SJSA1 (cell line): ENCODE measurements around the gene DLG2. TPM values are rescaled to one million over a fixed set of nuclear protein-coding genes. Genes with fewer than 3 reads are reported as not detected.
"Not testable (repeated sequence)": the region's sequence is repeated elsewhere in the genome, so short reads cannot be mapped to it uniquely, and the experiment has no call there.

Experiments used
- DNase-seq, 2 experiments: peaks; one replicate each; pipeline ENCODE4 v3.0.0-alpha.2; 2015 to 2020; ENCODE audit warnings: low spot score in 2 of 2, low read depth in 1 of 2
- H3K27ac ChIP-seq: fragments of 250-450 bp; sonication (Bioruptor Pico); 2 replicates; pipeline ENCODE4 v1.5.1; 2020; ENCODE audit warnings: mild to moderate bottlenecking, moderate library complexity
- H3K27me3 ChIP-seq: fragments of 250-450 bp; sonication (Bioruptor Pico); replicated peaks from 2 replicates; pipeline ENCODE4 v1.5.1; 2020; ENCODE audit warnings: mild to moderate bottlenecking, moderate library complexity
- H3K36me3 ChIP-seq: fragments of 250-450 bp; sonication (Bioruptor Pico); 2 replicates; pipeline ENCODE4 v1.5.1; 2020; ENCODE audit warnings: mild to moderate bottlenecking
- H3K4me1 ChIP-seq: fragments of 250-450 bp; sonication (Bioruptor Pico); replicated peaks from 2 replicates; pipeline ENCODE4 v1.6.1; 2021; ENCODE audit warnings: mild to moderate bottlenecking
- H3K4me3 ChIP-seq: fragments of 250-450 bp; sonication (Bioruptor Pico); 2 replicates; pipeline ENCODE4 v1.5.1; 2020; ENCODE audit warnings: mild to moderate bottlenecking
- H3K9me3 ChIP-seq: fragments of 250-450 bp; sonication (Bioruptor Pico); replicated peaks from 2 replicates; pipeline ENCODE4 v1.5.1; 2020; ENCODE audit warnings: mild to moderate bottlenecking
- total RNA-seq: library from RNA; depleted of rRNA; stranded (reverse); fragments of >200 nt; shearing (Covaris generic); gene quantifications from 2 replicates; pipeline ENCODE4 v1.2.3, GENCODE V29; 2014

Gene DLG2
- total RNA-seq, 1 experiment from 2014 or later: 0.13 TPM

DNA sequence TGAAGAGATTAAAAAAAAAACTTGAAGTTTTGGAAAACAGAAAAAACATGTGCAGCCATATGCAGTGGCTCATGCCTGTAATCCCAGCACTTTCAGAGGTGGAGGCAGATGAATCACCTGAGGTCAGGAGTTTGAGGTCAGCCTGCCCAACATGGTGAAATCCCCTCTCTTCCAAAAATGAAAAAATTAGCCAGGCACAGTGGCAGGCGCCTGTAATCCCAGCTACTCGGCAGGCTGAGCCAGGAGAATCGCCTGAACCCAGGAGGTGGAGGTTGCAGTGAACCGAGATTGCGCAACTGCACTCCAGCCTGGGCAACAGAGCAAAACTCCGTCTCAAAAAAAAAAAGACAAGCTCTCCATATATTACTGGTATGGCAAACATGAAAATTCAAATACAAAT, 7.6 kb downstream of the DLG2 start:
- Histone ChIP-seq H3K4me1 (no peaks in the 10 kb centered on the region), H3K27ac (no peak overlapping the region), H3K36me3 (no peaks in the 10 kb centered on the region), H3K4me3 (no peak overlapping the region), H3K9me3 (no peaks in the 10 kb centered on the region), H3K27me3 (no peaks in the 10 kb centered on the region)
- no peak for DNase-seq

DNA sequence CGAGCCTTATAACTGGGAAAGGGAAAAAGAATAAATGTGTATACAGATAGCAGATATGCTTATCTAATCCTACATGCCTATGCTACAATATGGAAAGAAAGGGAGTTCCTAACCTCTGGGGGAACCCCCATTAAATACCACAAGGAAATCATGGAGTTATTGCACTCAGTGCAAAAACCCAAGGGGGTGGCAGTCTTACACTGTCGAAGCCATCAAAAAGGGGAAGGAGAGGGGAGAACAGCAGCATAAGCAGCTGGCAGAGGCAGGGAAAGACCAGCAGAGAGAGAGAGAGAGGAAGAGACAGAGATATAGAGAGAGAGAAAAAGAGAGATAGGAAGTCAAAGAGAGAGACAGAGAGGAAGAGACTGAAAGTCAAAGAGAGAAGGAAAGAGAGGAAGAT, 15.5 kb downstream of the DLG2 start:
- not testable (repeated sequence) for H3K4me1 ChIP-seq, H3K9me3 ChIP-seq, H3K27ac ChIP-seq, DNase-seq, H3K36me3 ChIP-seq, H3K27me3 ChIP-seq, H3K4me3 ChIP-seq

DNA sequence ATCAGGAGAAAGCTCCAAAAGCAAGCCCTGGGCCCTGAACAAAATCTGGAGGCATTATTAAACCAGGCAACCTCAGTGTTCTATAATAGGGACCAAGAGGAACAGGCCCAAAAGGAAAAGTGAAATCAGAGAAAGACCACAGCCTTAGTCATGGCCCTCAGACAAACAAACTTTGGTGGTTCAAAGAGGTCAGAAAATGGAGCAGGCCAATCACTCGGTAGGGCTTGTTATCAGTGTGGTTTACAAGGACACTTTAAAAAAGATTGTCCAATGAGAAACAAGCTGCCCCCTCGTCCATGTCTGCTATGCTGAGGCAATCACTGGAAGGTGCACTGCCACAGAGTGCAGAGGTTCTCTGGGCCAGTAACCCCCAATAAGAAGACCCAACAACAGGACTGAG, 17.9 kb downstream of the DLG2 start:
- not testable (repeated sequence) for H3K27me3 ChIP-seq, DNase-seq, H3K36me3 ChIP-seq, H3K27ac ChIP-seq, H3K4me1 ChIP-seq, H3K9me3 ChIP-seq, H3K4me3 ChIP-seq

DNA sequence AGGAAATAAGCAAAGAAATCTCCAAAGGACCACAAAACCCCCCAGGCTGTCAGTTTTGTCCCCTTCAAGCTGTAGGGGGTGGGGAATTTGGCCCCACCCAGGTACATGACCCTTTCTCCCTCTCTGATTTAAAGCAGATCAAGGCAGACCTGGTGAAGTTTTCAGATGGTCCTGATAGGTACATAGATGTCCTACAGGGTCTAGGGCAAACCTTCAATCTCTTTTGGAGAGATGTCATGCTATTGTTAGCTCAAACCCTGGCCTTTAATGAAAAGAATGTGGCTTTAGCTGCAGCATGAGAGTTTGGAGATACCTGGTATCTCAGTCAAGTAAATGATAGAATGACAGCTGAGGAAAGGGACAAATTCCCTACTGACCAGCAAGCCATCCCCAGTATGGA, 18.5 kb downstream of the DLG2 start:
- not testable (repeated sequence) for H3K4me3 ChIP-seq, H3K4me1 ChIP-seq, H3K9me3 ChIP-seq, H3K27ac ChIP-seq, H3K27me3 ChIP-seq, DNase-seq, H3K36me3 ChIP-seq

DNA sequence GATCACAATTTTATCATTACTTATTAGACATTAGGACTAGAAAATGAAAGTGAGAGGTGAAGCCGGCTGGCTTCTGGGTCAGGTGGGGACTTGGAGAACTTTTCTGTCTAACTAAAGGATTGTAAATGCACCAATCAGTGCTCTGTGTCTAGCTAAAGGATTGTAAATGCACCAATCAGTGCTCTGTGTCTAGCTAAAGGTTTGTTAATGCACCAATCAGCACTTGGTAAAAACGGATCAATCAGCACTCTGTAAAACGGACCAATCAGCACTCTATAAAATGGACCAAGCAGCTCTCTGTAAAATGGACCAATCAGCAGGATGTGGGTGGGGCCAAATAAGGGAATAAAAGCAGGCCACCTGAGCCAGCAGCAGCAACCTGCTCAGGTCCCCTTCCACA, 20.9 kb downstream of the DLG2 start:
- not testable (repeated sequence) for H3K9me3 ChIP-seq, H3K27me3 ChIP-seq, H3K4me1 ChIP-seq, DNase-seq, H3K4me3 ChIP-seq, H3K27ac ChIP-seq, H3K36me3 ChIP-seq

DNA sequence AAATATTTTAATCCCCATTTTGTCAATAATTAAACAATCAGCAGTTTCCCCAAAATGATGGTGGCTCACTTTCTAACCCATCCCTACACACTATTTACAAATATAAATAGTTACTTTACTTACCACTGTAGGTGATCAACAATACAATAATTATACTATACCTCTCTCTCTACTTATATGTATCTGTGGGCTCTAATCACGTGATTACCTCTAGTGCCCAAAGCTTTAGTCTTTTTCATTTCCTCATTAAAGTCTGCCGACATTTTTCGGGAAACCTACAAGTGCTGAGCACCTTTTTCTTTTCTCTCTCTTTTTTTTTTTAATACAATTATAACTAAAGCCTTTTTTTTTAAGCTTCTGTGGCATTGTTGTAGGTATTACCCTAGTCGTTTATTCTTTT, 23.9 kb downstream of the DLG2 start:
- DNase-seq: no peak
- Histone ChIP-seq H3K27me3 (no peaks in the 10 kb centered on the region), H3K36me3 (no peaks in the 10 kb centered on the region), H3K4me3 (no peak overlapping the region), H3K9me3 (no peaks in the 10 kb centered on the region), H3K27ac (no peak overlapping the region), H3K4me1 (no peaks in the 10 kb centered on the region)

DNA sequence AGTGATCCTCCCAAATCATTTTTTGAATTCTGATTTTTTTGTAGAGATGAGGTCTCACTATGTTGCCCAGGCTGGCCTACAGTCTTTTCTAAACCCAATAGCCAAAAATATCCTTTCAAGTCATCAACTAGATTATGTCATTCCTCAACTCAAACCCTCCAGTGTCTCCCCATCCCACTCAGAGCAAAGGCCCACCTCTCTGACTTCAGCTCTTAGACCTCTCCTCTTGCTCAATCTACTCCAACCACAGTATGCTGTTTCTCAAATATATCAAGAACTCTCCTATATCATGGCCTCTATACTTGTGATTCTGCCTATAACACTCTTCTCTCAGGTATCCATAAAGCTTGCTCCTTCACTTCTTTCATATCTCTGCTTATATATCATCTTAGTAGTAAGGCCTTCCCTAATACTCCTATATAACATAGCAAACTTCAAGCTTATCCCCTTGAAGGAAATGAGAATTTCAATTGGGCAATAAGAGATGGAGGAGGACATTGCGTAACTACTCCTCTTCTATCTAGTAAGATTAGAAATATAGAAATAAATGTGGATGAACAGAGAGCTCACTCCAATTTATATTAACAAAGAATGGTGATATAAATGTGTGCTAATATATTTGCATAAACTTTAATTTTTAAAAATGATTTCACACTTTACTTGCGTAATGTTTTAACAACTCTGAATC, 24.5 kb downstream of the DLG2 start:
- no peaks in the 10 kb centered on the region for H3K36me3 ChIP-seq
- DNase-seq: no peak
- no peaks in the 10 kb centered on the region for H3K4me1 ChIP-seq
- no peak overlapping the region for H3K4me3 ChIP-seq
- H3K27me3 ChIP-seq: no peaks in the 10 kb centered on the region
- no peak overlapping the region for H3K27ac ChIP-seq
- H3K9me3 ChIP-seq: no peaks in the 10 kb centered on the region

DNA sequence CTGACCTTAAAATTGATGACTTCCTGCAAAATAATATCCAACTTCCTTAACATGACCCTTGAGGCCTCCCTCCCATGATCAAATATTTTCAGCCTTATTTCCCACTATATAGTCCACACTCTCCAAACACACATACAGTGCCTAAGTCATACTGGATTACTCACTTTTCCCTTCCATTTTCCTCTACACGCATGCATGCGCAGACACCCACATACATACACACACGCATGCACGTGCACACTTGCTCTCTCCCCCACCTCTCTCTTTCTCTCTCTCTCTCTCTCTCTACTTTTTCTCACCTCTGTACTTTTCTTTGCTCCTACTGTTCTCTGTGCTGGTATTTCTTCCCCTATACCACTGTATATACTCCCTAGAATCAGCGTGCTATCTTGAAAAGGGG, 28.1 kb downstream of the DLG2 start:
- Histone ChIP-seq H3K36me3 (no peaks in the 10 kb centered on the region), H3K9me3 (no peaks in the 10 kb centered on the region), H3K27ac (no peak overlapping the region), H3K4me3 (no peak overlapping the region), H3K27me3 (no peaks in the 10 kb centered on the region), H3K4me1 (no peaks in the 10 kb centered on the region)
- DNase-seq: no peak

DNA sequence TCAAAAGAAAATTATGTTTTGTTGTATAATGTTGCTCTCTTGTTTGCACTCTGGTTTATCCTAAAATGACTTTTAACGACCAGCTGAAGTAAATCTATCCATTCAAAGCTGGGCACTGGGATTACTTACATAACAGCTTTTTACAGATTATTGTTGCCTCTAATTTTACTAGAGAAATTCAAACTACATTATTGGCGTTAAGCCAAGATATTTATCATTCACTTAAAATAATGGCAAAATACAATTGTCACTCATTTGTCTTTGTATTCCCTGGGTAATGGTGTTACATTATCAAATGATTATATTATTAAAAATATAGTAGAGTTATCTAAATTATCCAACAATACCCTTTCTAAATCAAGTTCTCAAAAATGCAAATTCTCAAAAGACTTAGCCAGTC, 30.3 kb downstream of the DLG2 start:
- Histone ChIP-seq H3K9me3 (no peaks in the 10 kb centered on the region), H3K4me1 (no peaks in the 10 kb centered on the region), H3K27ac (no peak overlapping the region), H3K36me3 (no peaks in the 10 kb centered on the region), H3K4me3 (no peak overlapping the region), H3K27me3 (no peaks in the 10 kb centered on the region)
- DNase-seq: no peak

DNA sequence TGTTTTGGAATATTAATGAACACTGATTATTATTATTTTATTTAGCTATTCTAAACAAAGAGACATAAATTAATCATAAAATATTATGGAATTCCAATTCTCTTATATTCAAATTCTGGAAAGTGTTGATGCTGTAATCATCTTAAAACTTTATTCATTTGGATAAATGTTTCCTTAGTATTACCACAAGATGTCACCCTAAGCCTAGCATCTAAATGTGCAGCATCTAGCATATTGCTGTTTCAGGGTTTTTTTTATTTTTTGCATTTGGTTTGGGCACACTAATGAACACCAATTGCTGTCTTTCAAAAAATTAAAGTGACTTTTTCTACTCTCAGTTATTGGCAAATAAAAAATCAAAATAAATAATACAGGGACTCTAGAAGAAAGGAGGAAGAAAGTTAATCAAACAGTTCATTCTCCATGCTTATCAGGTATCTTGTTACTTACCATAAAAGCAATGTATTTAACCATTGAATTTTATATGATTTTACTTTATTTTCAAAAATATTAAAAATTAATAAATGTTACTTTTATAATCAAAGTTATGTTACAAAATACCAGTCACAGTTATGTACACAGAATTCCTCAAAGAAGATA, 31.8 kb downstream of the DLG2 start:
- Histone ChIP-seq H3K36me3 (no peaks in the 10 kb centered on the region), H3K4me3 (no peak overlapping the region), H3K9me3 (no peaks in the 10 kb centered on the region), H3K27me3 (no peaks in the 10 kb centered on the region), H3K4me1 (no peaks in the 10 kb centered on the region), H3K27ac (no peak overlapping the region)
- peak in 1 of 2 experiments; percentile 1 for DNase-seq

DNA sequence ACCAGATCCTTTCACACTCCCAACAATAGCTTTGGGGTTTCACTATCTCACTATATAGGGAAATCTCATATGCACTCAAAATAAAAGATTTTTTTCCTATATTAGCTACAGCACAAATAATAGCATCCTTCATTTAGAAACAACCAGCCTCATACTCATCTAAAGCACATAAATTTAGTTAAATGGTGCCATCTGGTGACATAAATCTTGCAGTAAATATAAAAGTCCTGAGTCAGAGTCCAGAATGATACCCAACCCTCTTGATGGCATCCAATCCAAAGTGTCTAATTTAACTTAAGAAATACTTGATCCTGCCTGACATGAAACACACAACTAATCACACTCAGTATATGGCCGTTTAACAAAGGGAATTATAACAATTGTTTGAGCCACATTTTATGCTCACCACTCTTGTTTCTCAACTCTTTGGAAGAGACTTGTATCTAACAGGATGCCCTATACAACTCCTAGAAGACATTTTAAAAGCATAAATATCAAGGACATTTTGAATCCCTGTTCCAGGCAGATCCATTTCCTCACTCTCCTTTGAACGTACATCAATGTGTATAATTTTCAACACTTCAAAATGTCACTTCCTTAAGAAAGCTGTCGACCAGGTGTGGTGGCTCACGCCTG, 36.2 kb downstream of the DLG2 start:
- no peaks in the 10 kb centered on the region for H3K36me3 ChIP-seq
- no peaks in the 10 kb centered on the region for H3K27me3 ChIP-seq
- no peaks in the 10 kb centered on the region for H3K4me1 ChIP-seq
- no peaks in the 10 kb centered on the region for H3K9me3 ChIP-seq
- H3K27ac ChIP-seq: no peak overlapping the region
- DNase-seq: no peak
- H3K4me3 ChIP-seq: no peak overlapping the region

DNA sequence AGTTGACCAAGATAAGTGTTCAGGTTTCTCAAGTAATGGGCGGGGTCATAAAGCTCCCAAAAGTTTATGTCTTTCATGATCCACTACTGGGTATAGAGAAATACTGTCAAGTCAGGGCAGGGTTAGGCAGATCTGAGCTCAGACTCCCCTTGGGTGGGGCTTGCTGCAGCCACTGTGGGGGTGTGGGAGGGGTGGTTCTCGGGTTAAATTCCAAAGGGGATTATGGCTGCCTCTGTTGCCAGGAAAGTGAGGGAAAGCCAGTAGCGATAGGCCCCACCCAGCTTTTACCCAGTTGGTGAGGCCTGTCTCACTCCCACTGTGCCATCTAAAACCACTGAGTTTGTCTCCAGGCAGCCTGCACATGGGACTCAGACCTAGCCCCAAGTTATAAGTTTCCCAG, 37.8 kb downstream of the DLG2 start:
- Histone ChIP-seq H3K36me3 (no peaks in the 10 kb centered on the region), H3K9me3 (no peaks in the 10 kb centered on the region), H3K27ac (no peak overlapping the region), H3K4me1 (no peaks in the 10 kb centered on the region), H3K27me3 (no peaks in the 10 kb centered on the region), H3K4me3 (no peak overlapping the region)
- no peak for DNase-seq

DNA sequence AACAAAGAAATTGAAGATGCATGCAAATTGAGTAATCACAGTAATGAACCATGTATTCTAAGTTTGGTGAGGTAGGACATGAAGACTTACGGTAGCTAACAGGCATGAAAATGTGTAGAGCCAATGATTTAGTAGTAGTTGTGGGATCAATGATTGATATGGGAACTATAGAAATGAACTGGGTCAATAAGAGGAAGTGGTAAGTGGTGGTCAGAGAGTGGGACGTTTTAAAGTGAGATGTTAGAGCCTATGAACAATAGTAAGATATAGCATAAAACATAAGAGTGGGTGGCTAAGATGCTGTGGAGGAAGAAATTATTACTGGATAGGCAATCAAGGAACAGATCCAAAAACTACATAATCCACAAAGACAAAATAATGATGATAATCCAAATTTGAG, 45.0 kb downstream of the DLG2 start:
- no peak for DNase-seq
- H3K4me3 ChIP-seq: no peak overlapping the region
- no peak overlapping the region for H3K27ac ChIP-seq
- H3K36me3 ChIP-seq: no peaks in the 10 kb centered on the region
- no peaks in the 10 kb centered on the region for H3K4me1 ChIP-seq
- H3K27me3 ChIP-seq: no peaks in the 10 kb centered on the region
- no peaks in the 10 kb centered on the region for H3K9me3 ChIP-seq

DNA sequence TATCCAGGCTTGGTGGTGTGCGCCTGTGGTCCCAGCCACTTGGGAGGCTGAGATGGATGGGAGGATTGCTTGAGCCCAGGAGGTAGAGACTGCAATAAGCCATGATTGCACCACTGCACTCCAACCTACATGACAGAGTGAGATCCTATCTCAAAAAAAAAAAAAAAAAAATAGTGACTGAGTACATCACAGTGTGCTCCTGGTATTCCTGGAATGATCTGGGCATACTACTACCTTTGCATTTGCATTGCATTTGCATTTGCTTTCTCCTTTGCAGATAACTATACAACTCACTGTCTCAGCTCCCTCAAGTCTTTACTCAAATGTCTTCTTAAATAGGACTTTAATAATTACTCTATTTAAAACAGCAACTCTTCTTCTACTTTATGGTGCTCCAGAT, 51.8 kb downstream of the DLG2 start:
- no peak overlapping the region for H3K27ac ChIP-seq
- H3K4me3 ChIP-seq: no peak overlapping the region
- no peaks in the 10 kb centered on the region for H3K9me3 ChIP-seq
- no peaks in the 10 kb centered on the region for H3K4me1 ChIP-seq
- no peaks in the 10 kb centered on the region for H3K36me3 ChIP-seq
- no peak for DNase-seq
- no peaks in the 10 kb centered on the region; the same call in 1 of the 2 replicates for H3K27me3 ChIP-seq
